ENCODE measurements around the gene FAM174B. TPM values are rescaled to one million over a fixed set of nuclear protein-coding genes. Genes with fewer than 3 reads are reported as not detected.

Gene FAM174B
- 1 to 10 TPM; 2.2 to 8.5 (median 4.4) TPM for total RNA-seq

DNA sequence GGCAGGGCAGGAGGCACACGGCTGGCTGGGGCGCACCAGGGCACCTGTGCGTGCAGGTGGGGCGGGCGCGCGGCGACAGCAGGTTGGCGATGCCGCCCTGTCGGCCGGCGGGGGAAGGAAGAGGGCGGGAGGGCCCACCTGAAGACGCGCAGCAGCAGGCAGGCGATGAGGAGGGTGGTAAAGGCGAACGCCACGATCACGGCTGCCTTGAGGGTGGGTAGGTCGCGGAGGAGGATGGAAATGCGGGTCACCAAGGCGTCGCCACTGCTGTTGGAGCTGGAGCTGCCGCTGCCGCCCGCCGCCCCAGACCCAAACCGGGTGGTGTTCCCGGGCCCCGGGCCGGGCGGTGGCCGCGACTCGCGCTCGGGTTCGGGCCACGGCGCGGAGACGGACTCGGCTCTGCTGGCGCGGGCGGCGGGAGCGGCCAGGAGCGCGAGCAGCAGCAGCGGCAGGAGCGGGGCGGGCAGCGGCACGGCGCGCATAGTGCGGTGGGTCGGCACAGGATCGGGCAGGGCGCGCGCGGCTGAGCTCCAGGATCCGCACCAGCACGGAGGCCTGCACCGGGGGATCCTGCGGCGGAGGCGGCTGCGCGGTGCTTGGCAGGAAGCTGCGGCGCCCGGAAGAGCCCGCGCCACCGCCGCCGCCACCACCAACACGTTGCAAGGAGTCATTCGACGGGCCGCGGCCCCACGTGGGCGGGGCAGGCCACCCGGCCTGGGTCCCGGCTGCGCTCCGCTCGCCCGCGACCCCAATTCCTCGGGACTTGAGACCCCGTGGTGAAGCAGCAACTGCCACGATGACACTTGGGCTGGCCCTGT, at the start of gene FAM174B:
Gene FAM174B (minus strand): TSS at position 598 of the 818 bp plus-strand sequence.
- TF ChIP-seq, protein P1, sequence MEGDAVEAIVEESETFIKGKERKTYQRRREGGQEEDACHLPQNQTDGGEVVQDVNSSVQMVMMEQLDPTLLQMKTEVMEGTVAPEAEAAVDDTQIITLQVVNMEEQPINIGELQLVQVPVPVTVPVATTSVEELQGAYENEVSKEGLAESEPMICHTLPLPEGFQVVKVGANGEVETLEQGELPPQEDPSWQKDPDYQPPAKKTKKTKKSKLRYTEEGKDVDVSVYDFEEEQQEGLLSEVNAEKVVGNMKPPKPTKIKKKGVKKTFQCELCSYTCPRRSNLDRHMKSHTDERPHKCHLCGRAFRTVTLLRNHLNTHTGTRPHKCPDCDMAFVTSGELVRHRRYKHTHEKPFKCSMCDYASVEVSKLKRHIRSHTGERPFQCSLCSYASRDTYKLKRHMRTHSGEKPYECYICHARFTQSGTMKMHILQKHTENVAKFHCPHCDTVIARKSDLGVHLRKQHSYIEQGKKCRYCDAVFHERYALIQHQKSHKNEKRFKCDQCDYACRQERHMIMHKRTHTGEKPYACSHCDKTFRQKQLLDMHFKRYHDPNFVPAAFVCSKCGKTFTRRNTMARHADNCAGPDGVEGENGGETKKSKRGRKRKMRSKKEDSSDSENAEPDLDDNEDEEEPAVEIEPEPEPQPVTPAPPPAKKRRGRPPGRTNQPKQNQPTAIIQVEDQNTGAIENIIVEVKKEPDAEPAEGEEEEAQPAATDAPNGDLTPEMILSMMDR (IDR thresholded peaks at IDR 0.05; ENCODE audit: low read depth), result no peak

DNA sequence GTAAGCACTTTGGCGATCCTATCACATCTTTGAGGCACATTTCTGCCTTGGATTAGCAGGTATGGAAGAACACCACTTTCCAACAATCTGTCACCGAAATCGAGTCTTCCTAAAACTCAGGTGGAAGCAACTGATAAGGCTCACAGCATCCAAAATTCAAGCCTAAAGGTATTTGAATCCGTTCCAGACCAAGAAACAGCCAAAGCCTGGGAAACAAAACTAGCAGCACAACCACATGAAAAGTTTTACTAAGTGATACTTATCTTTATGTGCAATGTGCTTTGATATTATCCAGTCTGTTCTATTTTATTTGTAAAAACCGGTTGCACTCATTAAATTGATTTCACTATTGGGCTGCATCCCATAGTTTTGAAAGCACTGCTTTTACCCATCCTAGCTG, 40.5 kb upstream of the FAM174B start:
- TF ChIP-seq, protein P1 (IDR thresholded peaks at IDR 0.05; ENCODE audit: low read depth), result no peak

DNA sequence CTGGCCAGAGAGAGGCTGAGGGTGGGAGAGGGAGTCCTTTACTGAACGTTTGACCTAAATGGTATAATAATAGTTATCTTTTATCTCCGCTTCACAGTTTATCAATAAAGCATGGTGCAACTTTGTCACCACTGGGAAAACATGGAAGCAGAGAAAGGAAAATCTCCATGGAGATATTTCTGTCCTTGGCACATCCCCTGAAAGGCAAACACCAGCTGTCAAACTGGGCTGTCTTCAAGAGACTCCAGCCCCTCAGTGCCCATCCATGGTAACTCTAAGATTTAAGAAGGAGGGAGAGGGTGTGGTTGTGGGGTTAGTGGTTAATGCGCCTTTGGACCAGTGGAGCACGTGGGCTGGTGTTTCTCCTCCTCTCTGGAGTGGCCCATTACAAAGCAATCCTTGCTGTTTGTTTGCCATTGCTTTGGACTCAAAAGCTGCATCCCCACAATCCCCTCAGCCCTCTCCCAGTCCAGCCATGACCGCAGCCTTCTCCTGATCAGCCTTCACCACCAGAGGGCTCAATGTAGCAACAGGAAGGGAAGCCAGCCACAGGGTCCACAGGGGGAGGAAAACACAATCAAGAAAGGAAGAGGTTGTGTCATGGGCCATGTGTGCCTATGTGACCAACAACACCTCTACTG, 38.2 kb upstream of the FAM174B start:
- TF ChIP-seq, protein P1 (IDR thresholded peaks at IDR 0.05; ENCODE audit: low read depth), result no peak

DNA sequence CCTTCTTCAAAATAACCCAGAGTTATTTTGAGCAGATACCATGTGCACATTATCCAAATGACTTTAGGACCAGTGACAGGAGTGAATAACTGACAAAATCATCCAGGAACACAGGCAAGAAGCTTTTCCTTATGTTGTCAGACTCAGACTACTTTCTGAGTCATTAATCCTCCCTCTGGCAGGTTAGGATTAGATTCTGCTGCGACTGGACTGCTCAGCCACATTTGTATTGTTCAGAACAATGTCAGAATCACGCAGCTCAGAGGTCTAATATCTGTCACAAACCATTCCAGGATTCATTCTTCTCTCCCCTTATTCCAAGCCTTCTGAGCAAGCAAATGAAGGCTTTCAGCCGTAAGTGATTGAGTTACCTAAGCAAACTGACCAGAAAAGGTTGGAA, 34.8 kb upstream of the FAM174B start:
- TF ChIP-seq, protein P1 (IDR thresholded peaks at IDR 0.05; ENCODE audit: low read depth), result no peak

DNA sequence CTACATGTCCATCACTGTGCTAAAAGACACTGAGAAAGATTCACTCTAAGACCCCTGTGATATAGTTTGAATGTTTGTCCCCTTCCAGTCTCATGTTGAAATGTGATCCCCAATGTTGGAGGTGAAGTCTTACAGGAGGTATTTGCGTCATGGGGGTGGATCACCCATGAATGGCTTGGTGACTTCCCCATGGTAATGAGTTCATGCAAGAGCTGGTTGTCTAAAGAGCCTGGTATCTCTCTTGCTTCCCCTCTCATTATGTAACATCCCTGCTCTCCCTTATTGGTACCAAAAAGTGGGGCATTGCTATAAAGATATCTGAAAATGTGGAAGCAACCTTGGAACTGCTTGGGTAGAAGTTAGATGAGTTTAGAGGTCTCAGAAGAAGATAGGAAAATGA, 32.2 kb upstream of the FAM174B start:
- TF ChIP-seq, protein P1 (IDR thresholded peaks at IDR 0.05; ENCODE audit: low read depth), result no peak

DNA sequence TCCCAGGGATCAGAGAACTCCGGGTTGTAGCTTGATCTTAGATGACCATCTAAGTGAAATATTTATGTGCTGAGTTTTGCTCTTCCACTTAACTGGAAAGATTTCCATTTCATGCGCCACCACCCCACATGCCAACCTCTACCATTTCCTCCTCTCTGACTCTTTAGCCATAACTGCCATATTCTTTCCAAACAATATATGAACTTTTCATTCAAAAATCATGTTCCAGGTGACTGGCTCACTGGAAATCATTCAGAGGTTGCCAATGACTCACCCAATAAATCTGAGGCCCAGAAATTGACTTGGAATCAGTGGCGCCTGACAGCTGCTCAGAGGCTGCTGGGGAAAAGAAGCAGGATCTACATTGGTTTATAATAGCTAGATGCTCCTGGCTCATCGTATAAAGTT, 31.6 kb upstream of the FAM174B start:
- TF ChIP-seq, protein P1 (IDR thresholded peaks at IDR 0.05; ENCODE audit: low read depth), result no peak

DNA sequence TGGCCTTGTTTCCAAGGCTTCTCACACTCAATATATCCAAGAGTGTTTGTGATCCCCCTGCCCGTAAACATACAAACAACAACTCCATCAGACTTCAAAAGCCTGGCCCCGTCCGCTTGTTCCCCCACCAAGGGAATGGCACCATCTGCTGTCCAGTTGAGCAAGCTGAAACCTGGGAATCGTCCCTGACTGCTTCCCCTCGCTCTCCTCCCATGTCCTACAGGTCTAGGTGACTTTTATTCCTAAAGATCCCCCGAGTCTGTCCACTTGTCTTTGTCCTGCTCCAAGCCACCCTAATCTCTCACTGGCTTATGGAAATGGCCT, 27.9 kb upstream of the FAM174B start:
- TF ChIP-seq, protein P1 (IDR thresholded peaks at IDR 0.05; ENCODE audit: low read depth), result no peak

Data from subcutaneous adipose tissue (tissue), 4 donors.